DOHH2 (cell line): ENCODE results near the gene RPS15A.

ENCODE experiments used
- H3F3A ChIP-seq: fragments of 200-600 bp; sonication (generic), shearing (Covaris generic); 2 replicates; pipeline ENCODE4 v1.6.0; 2016; ENCODE audit warnings: antibody characterized with exemption, mild to moderate bottlenecking; ENCODE audit not compliant: control insufficient read depth, insufficient read depth
- H3K27ac ChIP-seq: fragments of 200-600 bp; sonication (generic); 2 replicates; pipeline ENCODE4 v1.5.1; 2014; ENCODE audit warnings: low read depth, mild to moderate bottlenecking, low read length, moderate library complexity
- H3K27me3 ChIP-seq: fragments of 200-600 bp; sonication (generic); 2 replicates; pipeline ENCODE4 v1.6.1; 2014; ENCODE audit warnings: mild to moderate bottlenecking, low read length, mixed read lengths; ENCODE audit not compliant: control insufficient read depth
- H3K36me3 ChIP-seq: fragments of 200-600 bp; sonication (generic); 2 replicates; pipeline ENCODE4 v1.6.1; 2014; ENCODE audit warnings: mild to moderate bottlenecking, low read length, moderate library complexity, mixed read lengths; ENCODE audit not compliant: control insufficient read depth
- H3K4me1 ChIP-seq: fragments of 200-600 bp; sonication (generic); 2 replicates; pipeline ENCODE4 v1.6.1; 2014; ENCODE audit warnings: mild to moderate bottlenecking, low read length, mixed read lengths; ENCODE audit not compliant: control insufficient read depth
- H3K4me2 ChIP-seq: fragments of 200-600 bp; sonication (generic); 2 replicates; pipeline ENCODE4 v1.6.0; 2014; ENCODE audit warnings: mild to moderate bottlenecking, low read length, moderate library complexity
- H3K4me3 ChIP-seq: fragments of 200-600 bp; sonication (generic); 2 replicates; pipeline ENCODE4 v1.5.1; 2014; ENCODE audit warnings: mild to moderate bottlenecking, low read length, mixed read lengths
- H3K79me2 ChIP-seq: fragments of 200-600 bp; sonication (generic); 2 replicates; pipeline ENCODE4 v1.6.1; 2014; ENCODE audit warnings: mild to moderate bottlenecking, low read length, mixed read lengths; ENCODE audit not compliant: control insufficient read depth
- H3K9me2 ChIP-seq: fragments of 200-600 bp; sonication (generic); replicated peaks from 2 replicates; pipeline ENCODE4 v1.6.1; 2014; ENCODE audit warnings: mild to moderate bottlenecking, low read length, mixed read lengths; ENCODE audit not compliant: control insufficient read depth
- H3K9me3 ChIP-seq: fragments of 200-600 bp; sonication (generic); 2 replicates; pipeline ENCODE4 v1.6.1; 2014; ENCODE audit warnings: antibody characterized with exemption, low read length, mixed read lengths; ENCODE audit not compliant: control insufficient read depth, insufficient read depth
- H4K20me1 ChIP-seq: fragments of 200-600 bp; sonication (generic); 2 replicates; pipeline ENCODE4 v1.6.0; 2014; ENCODE audit warnings: low read depth, mild to moderate bottlenecking, antibody characterized with exemption, low read length, moderate library complexity; ENCODE audit not compliant: control insufficient read depth, insufficient read depth
- CTCF ChIP-seq: fragments of 200-600 bp; sonication (generic); IDR thresholded peaks from one replicate; pipeline ENCODE4 v1.5.1; 2014; ENCODE audit warnings: antibody characterized with exemption, mild to moderate bottlenecking, low read depth, low read length; ENCODE audit not compliant: poor library complexity, severe bottlenecking
- EZH2phosphoT487 ChIP-seq: fragments of 200-600 bp; sonication (generic); IDR thresholded peaks from 2 replicates; pipeline ENCODE4 v1.6.1; 2017; ENCODE audit warnings: borderline replicate concordance, mild to moderate bottlenecking, antibody characterized with exemption, low read length, moderate library complexity, mixed read lengths

Gene RPS15A

GRCh38 chr16:18801145-18801972, 11.2 kb upstream of the RPS15A start, which contains the start of gene ARL6IP1:
ARL6IP1 (minus strand) TSS chr16:18801549; CDS start chr16:18801466, 83 bp downstream.
- Histone ChIP-seq H3K9me3 (no peaks in the 10 kb centered on the region), H3K4me1 (peaks cover 54% of the 10 kb centered on the region), H3K79me2 (peaks cover 65% of the 10 kb centered on the region), H3K9me2 (no peaks in the 10 kb centered on the region), H3K27ac (peak within 1 kb of the TSS; percentile 78), H3K4me3 (peak within 1 kb of the TSS; percentile 94), H3K36me3 (peaks cover 72% of the 10 kb centered on the region), H3F3A (peaks cover 46% of the 10 kb centered on the region), H3K4me2 (peak within 1 kb of the TSS; percentile 86), H3K27me3 (no peaks in the 10 kb centered on the region), H4K20me1 (peaks cover 22% of the 10 kb centered on the region)
- no peak for TF ChIP-seq EZH2phosphoT487
- peak; percentile 91 for TF ChIP-seq CTCF

- Histone ChIP-seq H3K27ac (peak overlapping the region; percentile 78), H4K20me1 (peaks cover 22% of the 10 kb centered on the region), H3K4me2 (peak overlapping the region; percentile 81), H3K27me3 (no peaks in the 10 kb centered on the region), H3K4me1 (peaks cover 49% of the 10 kb centered on the region), H3K79me2 (peaks cover 69% of the 10 kb centered on the region), H3K9me2 (no peaks in the 10 kb centered on the region), H3F3A (peaks cover 48% of the 10 kb centered on the region), H3K36me3 (peaks cover 72% of the 10 kb centered on the region), H3K9me3 (no peaks in the 10 kb centered on the region), H3K4me3 (peak overlapping the region; percentile 94)
- TF ChIP-seq EZH2phosphoT487 (no peak), CTCF (no peak)
Measured at GRCh38 chr16:18800775-18801144, 10.6 kb upstream of the RPS15A start.

- Histone ChIP-seq H3K9me2 (no peaks in the 10 kb centered on the region), H3K4me1 (peaks cover 44% of the 10 kb centered on the region), H3K27ac (peak overlapping the region; percentile 78), H3K27me3 (no peaks in the 10 kb centered on the region), H4K20me1 (peaks cover 22% of the 10 kb centered on the region), H3K79me2 (peaks cover 67% of the 10 kb centered on the region), H3K4me3 (peak overlapping the region; percentile 94), H3K9me3 (no peaks in the 10 kb centered on the region), H3K4me2 (peak overlapping the region; percentile 81), H3F3A (peaks cover 48% of the 10 kb centered on the region), H3K36me3 (peaks cover 72% of the 10 kb centered on the region)
- TF ChIP-seq CTCF = no peak
- no peak for TF ChIP-seq EZH2phosphoT487
Measured at GRCh38 chr16:18800293-18800692, 10.2 kb upstream of the RPS15A start.
